Heart left ventricle (tissue), 16 donors: ENCODE results near the gene TESMIN. TPM values are rescaled to one million over a fixed set of nuclear protein-coding genes. Genes with fewer than 3 reads are reported as not detected.

Source experiments
- ATAC-seq, 4 donors: fragments of 200-7000 bp; cut with Tn5 transposase; one replicate each; pipeline ENCODE4 v1.9.1; 2020 to 2022; ENCODE audit warnings: moderate library complexity in 4 of 4, mild to moderate bottlenecking in 3 of 4, moderate number of reproducible peaks in 1 of 4
- DNase-seq, 5 donors: peaks; one replicate each; pipeline ENCODE4 v3.0.0-alpha.2; 2020
- H3K27ac ChIP-seq, 12 donors: fragments of 200-600 bp; sonication (generic) in 4 of 12; one replicate each; pipeline versions ENCODE4 v1.5.0 to v1.8.0; 2016 to 2022; ENCODE audit warnings: mild to moderate bottlenecking in 2 of 12
- H3K27me3 ChIP-seq, 9 donors: fragments of 200-600 bp; sonication (generic) in 2 of 9; one replicate each; pipeline versions ENCODE4 v1.5.1 to v1.8.0; 2016 to 2022; ENCODE audit warnings: mild to moderate bottlenecking in 3 of 9
- H3K36me3 ChIP-seq, 9 donors: fragments of 200-600 bp; sonication (generic) in 2 of 9; one replicate each; pipeline versions ENCODE4 v1.5.0 to v1.8.0; 2018 to 2022; ENCODE audit warnings: mild to moderate bottlenecking in 2 of 9
- H3K4me1 ChIP-seq, 12 donors: fragments of 200-600 bp; sonication (generic) in 4 of 12; one replicate each; pipeline versions ENCODE4 v1.5.0 to v1.8.0; 2016 to 2022; ENCODE audit warnings: mild to moderate bottlenecking in 3 of 12
- H3K4me3 ChIP-seq, 12 donors: fragments of 200-600 bp; sonication (generic) in 4 of 12; one replicate each; pipeline versions ENCODE4 v1.5.0 to v1.8.0; 2017 to 2022; ENCODE audit warnings: mild to moderate bottlenecking in 9 of 12, moderate library complexity in 4 of 12
- H3K9me3 ChIP-seq, 12 donors: fragments of 200-600 bp; sonication (generic) in 4 of 12; one replicate each; pipeline versions ENCODE4 v1.5.0 to v1.8.0; 2016 to 2022; ENCODE audit warnings: mild to moderate bottlenecking in 1 of 12
- CTCF ChIP-seq, 12 donors: fragments of 200-600 bp; sonication (generic) in 4 of 12; IDR thresholded peaks; one replicate each; pipeline versions ENCODE4 v1.5.0 to v1.8.0; 2018 to 2022; ENCODE audit warnings: antibody characterized with exemption in 12 of 12, mild to moderate bottlenecking in 5 of 12
- POLR2A ChIP-seq, 2 donors: fragments of 450-650 bp; IDR thresholded peaks; one replicate each; pipeline ENCODE4 v1.6.1; 2017; ENCODE audit warnings: antibody characterized with exemption in 2 of 2, mild to moderate bottlenecking in 2 of 2, moderate library complexity in 2 of 2
- WGBS, 4 donors: extraction: QIAGEN DNeasy Blood & Tissue Kit in 2 of 4; methylation state at CpG; one replicate each; pipeline versions ENCODE4 v1.1.5 to v1.1.7; 2013 to 2018; 5-methylcytosine and 5-hydroxymethylcytosine counted together
- intact Hi-C, 10 donors: fragments of 100-400 bp; cut with DNase I; formaldehyde crosslinking; loops; one replicate each; pipeline versions ENCODE4 v1.11.1 to v1.14.2; 2022
- polyA plus RNA-seq, 2 donors: library from polyadenylated mRNA; stranded (reverse); fragments of 200-250 nt; gene quantifications; one replicate each; pipeline ENCODE4 v1.2.3, GENCODE V29; 2013
- total RNA-seq, 9 donors: library from RNA; depleted of rRNA in 2 of 9; stranded (reverse); fragments of >200 nt in 2 of 9; fragmentation: NEBNext Ultra II Directional in 3 of 9; extraction: Animal tissue kit (Norgen Biotek cat#: 25700) in 3 of 9; gene quantifications; one replicate each; pipeline versions ENCODE4 v1.1.0 to v1.2.4, GENCODE V29; 2016 to 2023
- donor health status: ischemic (EF 13 %, LVEDD 7.1; RV severe dilation, severe dysfunction).
- donor health status: healthy with polysubstance abuse.
- donor health status: DM: no; HTN: yes; CAD: no.
- donor health status: DM: no; HTN: no; CAD: no.
- donor health status: ischemic (EF 25% LVEDD 6.9; RV normal size, moderate dysfunction).
- donor health status: ischemic (EF 25% LVEDD 5.7; RV mildly dilated, moderate dysfunction).
- donor health status: healthy.
- donor health status: DM: yes; HTN: yes; CAD: no.
- donor health status: ischemic (EF 35%, LVEDD 5.7; RV mildly dilated, moderate dysfunction).
- donor health status: nonischemic (EF 11% LVEDD 7.7; RV severe dilation, severe dysfunction).
- donor health status: DM: yes; HTN: yes; CAD: no.
- donor health status: PGD.
- donor health status: ischemic (EF 29% LVEDD 5.4; RV normal size, mild dysfunction).
- donor health status: nonischemic (EF 23%, LVEDD 6.1; RV moderate dilation, normal function).

TESMIN gene
- total and polyA plus RNA-seq, 11 donors = 0.12 to 2.0 (median 0.42) TPM; not detected in 1

GRCh38 chr11:68710409-68710808 is 40.9 kb downstream of the TESMIN start:
- H3K9me3 ChIP-seq = no peaks in the 10 kb centered on the region
- no peaks in the 10 kb centered on the region for H3K36me3 ChIP-seq
- no peak for ATAC-seq
- DNase-seq = no peak
- H3K27ac ChIP-seq = no peak overlapping the region
- H3K4me1 ChIP-seq = peaks cover 0 to 6% (median 0%) of the 10 kb centered on the region in 12 donors
- H3K4me3 ChIP-seq = no peak overlapping the region
- peaks cover 0 to 17% (median 0%) of the 10 kb centered on the region in 9 donors for H3K27me3 ChIP-seq
- TF ChIP-seq POLR2A (IDR thresholded peaks at IDR 0.05) = no peak
- no peak for TF ChIP-seq CTCF (IDR thresholded peaks at IDR 0.05)
- intact Hi-C loops = no loop called here
- WGBS, 4 donors = 84 to 88% (median 85%) methylated on average over 11 of the region's 11 CpGs

- Histone ChIP-seq H3K4me1 (peaks cover 0 to 3% (median 0%) of the 10 kb centered on the region in 12 donors), H3K27me3 (peaks cover 0 to 13% (median 0%) of the 10 kb centered on the region in 9 donors), H3K9me3 (no peaks in the 10 kb centered on the region), H3K27ac (no peak overlapping the region), H3K36me3 (no peaks in the 10 kb centered on the region), H3K4me3 (no peak overlapping the region)
- no peak for ATAC-seq
- no peak for DNase-seq
- TF ChIP-seq POLR2A (IDR thresholded peaks at IDR 0.05) (no peak), CTCF (IDR thresholded peaks at IDR 0.05) (no peak)
- intact Hi-C loops = no loop called here
- WGBS, 4 donors = 71 to 81% (median 72%) methylated on average over 12 of the region's 12 CpGs
Measured at GRCh38 chr11:68709062-68709461, 42.3 kb downstream of the TESMIN start.

- Histone ChIP-seq H3K4me3 (no peak overlapping the region), H3K4me1 (peaks cover 0 to 3% (median 0%) of the 10 kb centered on the region in 12 donors), H3K9me3 (no peaks in the 10 kb centered on the region), H3K27ac (no peak overlapping the region), H3K36me3 (no peaks in the 10 kb centered on the region), H3K27me3 (peaks cover 0 to 23% (median 0%) of the 10 kb centered on the region in 9 donors)
- 85 to 91% (median 88%) methylated on average over 7 of the region's 7 CpGs for WGBS, 4 donors
- no peak for ATAC-seq
- TF ChIP-seq POLR2A (IDR thresholded peaks at IDR 0.05) (no peak), CTCF (IDR thresholded peaks at IDR 0.05) (no peak)
- DNase-seq = no peak
- intact Hi-C loops = no loop called here
Measured at GRCh38 chr11:68707527-68707926, 43.8 kb downstream of the TESMIN start.

GRCh38 chr11:68704887-68705286 is 46.4 kb downstream of the TESMIN start:
- Histone ChIP-seq H3K4me3 (no peak overlapping the region), H3K27me3 (peaks cover 0 to 40% (median 0%) of the 10 kb centered on the region in 9 donors), H3K4me1 (peaks cover 0 to 3% (median 0%) of the 10 kb centered on the region in 12 donors), H3K27ac (no peak overlapping the region), H3K9me3 (no peaks in the 10 kb centered on the region), H3K36me3 (no peaks in the 10 kb centered on the region)
- WGBS, 4 donors = 25 to 37% (median 30%) methylated on average over 16 of the region's 16 CpGs
- ATAC-seq (no peak), DNase-seq (no peak)
- no peak for TF ChIP-seq POLR2A (IDR thresholded peaks at IDR 0.05)
- intact Hi-C loops = no loop called here

- TF ChIP-seq CTCF (IDR thresholded peaks at IDR 0.05) (no peak), POLR2A (IDR thresholded peaks at IDR 0.05) (no peak)
- Histone ChIP-seq H3K4me3 (no peak overlapping the region), H3K27me3 (peaks cover 0 to 36% (median 0%) of the 10 kb centered on the region in 9 donors), H3K36me3 (no peaks in the 10 kb centered on the region), H3K4me1 (no peaks in the 10 kb centered on the region), H3K9me3 (peaks cover 0 to 29% (median 2%) of the 10 kb centered on the region in 12 donors), H3K27ac (no peak overlapping the region)
- DNase-seq (no peak), ATAC-seq (no peak)
- intact Hi-C loops = no loop called here
- WGBS, 4 donors = 95 to 96% (median 95%) methylated on average over 2 of the region's 2 CpGs
Measured at GRCh38 chr11:68698993-68699392, 52.3 kb downstream of the TESMIN start.
